Prostate gland (tissue), 1 donor: Measurements from ENCODE around the gene TRIM72.

ENCODE experiments used
- POLR2A ChIP-seq: fragments of 450-650 bp; IDR thresholded peaks from one replicate; pipeline ENCODE4 v1.6.1; 2016; ENCODE audit warnings: antibody characterized with exemption, mild to moderate bottlenecking
- POLR2AphosphoS5 ChIP-seq: sonication (generic); formaldehyde crosslinking; IDR thresholded peaks from one replicate; pipeline ENCODE4 v1.6.1; 2017; ENCODE audit warnings: antibody characterized with exemption

DNA sequence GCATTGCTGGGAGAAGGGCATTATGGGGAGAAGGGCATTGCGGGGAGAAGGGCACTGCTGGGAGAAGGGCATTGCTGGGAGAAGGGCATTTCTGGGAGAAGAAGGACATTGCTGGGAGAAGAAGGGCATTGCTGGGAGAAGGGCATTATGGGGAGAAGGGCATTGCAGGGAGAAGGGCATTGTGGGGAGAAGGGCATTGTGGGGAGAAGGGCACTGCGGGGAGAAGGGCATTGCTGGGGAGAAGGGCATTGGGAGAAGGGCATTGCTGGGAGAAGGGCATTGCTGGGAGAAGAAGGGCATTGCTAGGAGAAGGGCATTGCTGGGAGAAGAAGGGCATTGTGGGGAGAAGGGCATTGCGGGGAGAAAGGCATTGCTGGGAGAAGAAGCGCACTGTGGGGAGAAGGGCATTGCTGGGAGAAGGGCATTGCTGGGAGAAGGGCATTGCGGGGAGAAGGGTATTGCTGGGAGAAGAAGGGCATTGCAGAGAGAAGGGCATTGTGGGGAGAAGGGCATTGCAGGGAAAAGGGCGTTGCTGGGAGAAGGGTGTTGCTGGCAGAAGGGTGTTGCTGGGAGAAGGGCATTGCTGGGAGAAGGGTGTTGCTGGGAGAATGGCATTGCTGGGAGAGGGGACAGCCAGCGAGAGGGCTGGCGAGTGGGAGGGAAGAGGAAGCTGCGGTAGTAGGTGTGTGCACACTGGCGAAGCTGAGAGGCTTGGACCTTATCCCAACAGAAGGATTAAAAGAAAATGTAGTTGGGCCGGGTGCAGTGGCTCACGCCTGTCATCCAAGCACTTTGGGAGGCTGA, 7.6 kb downstream of the TRIM72 start:
- TF ChIP-seq POLR2AphosphoS5 (no peak), POLR2A (no peak)
